ENCODE results near the gene FAM124B. TPM values are rescaled to one million over a fixed set of nuclear protein-coding genes. Genes with fewer than 3 reads are reported as not detected.

The FAM124B gene
- total RNA-seq, 4 donors from 2014 or later = 0.47 to 7.3 (median 2.6) TPM

DNA sequence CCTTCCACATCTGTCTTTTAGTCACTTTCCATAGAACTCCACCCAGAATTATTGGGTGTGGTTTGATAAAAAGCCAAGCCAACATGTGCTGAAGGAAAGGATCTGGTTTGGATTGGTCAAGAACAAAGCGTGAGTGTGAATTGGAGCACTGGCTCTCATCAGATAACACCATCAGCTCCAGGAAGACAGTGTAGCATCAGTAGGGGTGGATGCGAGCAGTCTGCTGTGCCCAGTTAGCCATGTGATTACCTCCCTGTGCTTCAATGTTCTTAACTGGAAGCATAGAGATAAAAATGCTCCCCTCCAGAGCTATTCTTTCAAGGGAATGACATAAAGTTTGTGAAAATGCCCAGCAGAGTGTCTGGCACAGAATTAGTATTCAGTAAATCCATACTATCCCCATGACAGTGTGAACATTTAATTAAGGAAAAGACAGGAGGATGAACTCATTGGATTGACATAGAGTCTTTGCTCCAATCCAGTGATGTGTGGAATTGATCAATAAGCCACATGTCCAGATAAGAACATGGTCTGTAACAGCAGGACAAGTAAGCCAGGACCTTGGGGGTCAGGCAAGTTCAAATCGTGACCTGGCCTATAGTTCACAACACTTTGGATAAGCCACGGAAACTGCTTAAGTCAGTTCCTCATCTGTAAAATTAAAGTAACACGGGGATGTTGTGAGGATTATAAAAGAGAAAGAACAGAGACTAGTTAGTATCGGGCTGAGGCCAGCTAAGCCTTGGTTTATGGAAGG lies 68.0 kb downstream of the FAM124B start:
- TF ChIP-seq EP300 (IDR thresholded peaks at IDR 0.05) (no peak), CTCF (IDR thresholded peaks at IDR 0.05) (no peak), POLR2AphosphoS5 (IDR thresholded peaks at IDR 0.05) (no peak), POLR2A (IDR thresholded peaks at IDR 0.05) (no peak)
- H3K36me3 ChIP-seq = no peaks in the 10 kb centered on the region
- H3K4me1 ChIP-seq = no peaks in the 10 kb centered on the region
- no peaks in the 10 kb centered on the region for H3K27me3 ChIP-seq
- H3K9me3 ChIP-seq = no peaks in the 10 kb centered on the region
- 78 to 89% methylated on average over 5 to 6 of the region's 6 CpGs for WGBS, 2 donors (ENCODE audit: low coverage in 1 of 2)
- H3K4me3 ChIP-seq = no peak overlapping the region
- H3K27ac ChIP-seq = no peak overlapping the region
- ATAC-seq = no peak

DNA sequence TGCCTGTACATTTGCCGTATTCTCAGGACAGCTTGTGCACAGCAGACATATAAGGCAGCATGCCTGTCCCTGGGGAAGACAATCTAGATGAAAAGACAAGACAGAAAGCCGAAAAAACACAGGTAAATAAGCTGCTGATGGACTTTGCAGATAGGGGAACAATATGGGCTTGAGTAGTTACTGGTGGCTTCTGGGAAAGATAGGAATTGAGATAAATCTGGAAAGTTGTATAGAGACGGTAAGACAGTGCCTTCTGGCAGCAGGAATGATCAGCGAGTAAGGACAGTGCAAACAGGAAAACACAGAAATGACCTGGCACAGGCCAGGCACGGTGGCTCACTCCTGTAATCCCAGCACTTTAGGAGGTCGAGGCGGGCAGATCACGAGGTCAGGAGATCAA lies 70.2 kb downstream of the FAM124B start:
- H3K4me1 ChIP-seq = no peaks in the 10 kb centered on the region
- H3K4me3 ChIP-seq = no peak overlapping the region
- no peak for ATAC-seq
- WGBS, 2 donors (ENCODE audit: low coverage in 1 of 2) = 53 to 81% methylated on average over 2 to 7 of the region's 8 CpGs
- H3K27me3 ChIP-seq = no peaks in the 10 kb centered on the region
- TF ChIP-seq POLR2A (IDR thresholded peaks at IDR 0.05) (no peak), EP300 (IDR thresholded peaks at IDR 0.05) (no peak), POLR2AphosphoS5 (IDR thresholded peaks at IDR 0.05) (no peak), CTCF (IDR thresholded peaks at IDR 0.05) (no peak)
- no peaks in the 10 kb centered on the region for H3K9me3 ChIP-seq
- no peaks in the 10 kb centered on the region for H3K36me3 ChIP-seq
- H3K27ac ChIP-seq = no peak overlapping the region

- WGBS, 2 donors (ENCODE audit: low coverage in 1 of 2) = 78 to 98% methylated on average over 3 of the region's 3 CpGs
- H3K4me1 ChIP-seq = no peaks in the 10 kb centered on the region
- no peak for ATAC-seq
- H3K36me3 ChIP-seq = no peaks in the 10 kb centered on the region
- H3K4me3 ChIP-seq = no peak overlapping the region
- H3K27me3 ChIP-seq = no peaks in the 10 kb centered on the region
- H3K9me3 ChIP-seq = no peaks in the 10 kb centered on the region
- no peak overlapping the region for H3K27ac ChIP-seq
- TF ChIP-seq CTCF (IDR thresholded peaks at IDR 0.05) (no peak), EP300 (IDR thresholded peaks at IDR 0.05) (no peak), POLR2A (IDR thresholded peaks at IDR 0.05) (no peak), POLR2AphosphoS5 (IDR thresholded peaks at IDR 0.05) (no peak)
Observed at GRCh38 chr2:224328798-224329197, 73.1 kb downstream of the FAM124B start.

Other genes starting within 250 kb of the FAM124B start
- gene CUL3, start 183.3 kb upstream of the FAM124B start, total RNA-seq = 10 to 100 TPM; 68.5 to 75.1 (median 70.8) TPM